ENCODE measurements around the gene SMO. TPM values are rescaled to one million over a fixed set of nuclear protein-coding genes. Genes with fewer than 3 reads are reported as not detected.
A peak's percentile ranks its signal among the peaks of the same experiment; 100 is the strongest.
"Not testable (repeated sequence)": the region's sequence is repeated elsewhere in the genome, so short reads cannot be mapped to it uniquely, and the experiment has no call there.

SMO gene
- total RNA-seq, 1 experiment from 2014 or later = 11.5 TPM

GRCh38 chr7:129225206-129225930, 36.9 kb downstream of the SMO start:
- no peaks in the 10 kb centered on the region for H3K27me3 ChIP-seq (replicated peaks)
- 0 out of 2 replicates have a peak, but pooled peaks cover 4% of the 10 kb centered on the region for H3K36me3 ChIP-seq
- peak overlapping the region; percentile 87 for H3K4me3 ChIP-seq
- H3K27ac ChIP-seq = no peak overlapping the region
- peak in 1 of 2 experiments; percentile 58 for DNase-seq (ENCODE audit: low read depth in 1 of 2, low spot score in 2 of 2)
- peaks cover 17% of the 10 kb centered on the region for H3K4me1 ChIP-seq (replicated peaks)
- no peaks in the 10 kb centered on the region for H3K9me3 ChIP-seq (replicated peaks)

- peaks cover 17% of the 10 kb centered on the region for H3K4me1 ChIP-seq (replicated peaks)
- H3K9me3 ChIP-seq (replicated peaks) = no peaks in the 10 kb centered on the region
- no peaks in the 10 kb centered on the region for H3K27me3 ChIP-seq (replicated peaks)
- no peak for DNase-seq (ENCODE audit: low read depth in 1 of 2, low spot score in 2 of 2)
- H3K4me3 ChIP-seq = peak overlapping the region; percentile 87
- no peak overlapping the region for H3K27ac ChIP-seq
- 0 out of 2 replicates have a peak, but pooled peaks cover 4% of the 10 kb centered on the region for H3K36me3 ChIP-seq
These were observed 37.6 kb downstream of the SMO start for GRCh38 chr7:129225931-129226572.

- DNase-seq (ENCODE audit: low read depth in 1 of 2, low spot score in 2 of 2) = peak in 1 of 2 experiments; percentile 14
- Histone ChIP-seq H3K4me3 (no peak overlapping the region), H3K9me3 (replicated peaks) (no peaks in the 10 kb centered on the region), H3K27me3 (replicated peaks) (no peaks in the 10 kb centered on the region), H3K36me3 (0 out of 2 replicates have a peak, but pooled peaks cover 4% of the 10 kb centered on the region), H3K27ac (no peak overlapping the region), H3K4me1 (replicated peaks) (peaks cover 17% of the 10 kb centered on the region)
These were observed 39.5 kb downstream of the SMO start for GRCh38 chr7:129227646-129228578.

- no peaks in the 10 kb centered on the region for H3K9me3 ChIP-seq (replicated peaks)
- 0 out of 2 replicates have a peak, but pooled peaks cover 4% of the 10 kb centered on the region for H3K36me3 ChIP-seq
- H3K27ac ChIP-seq = no peak overlapping the region
- H3K4me1 ChIP-seq (replicated peaks) = peaks cover 17% of the 10 kb centered on the region
- no peaks in the 10 kb centered on the region for H3K27me3 ChIP-seq (replicated peaks)
- DNase-seq (ENCODE audit: low read depth in 1 of 2, low spot score in 2 of 2) = peak in 1 of 2 experiments; percentile 5
- no peak overlapping the region for H3K4me3 ChIP-seq
These were observed 40.2 kb downstream of the SMO start for GRCh38 chr7:129228633-129229032.

DNA sequence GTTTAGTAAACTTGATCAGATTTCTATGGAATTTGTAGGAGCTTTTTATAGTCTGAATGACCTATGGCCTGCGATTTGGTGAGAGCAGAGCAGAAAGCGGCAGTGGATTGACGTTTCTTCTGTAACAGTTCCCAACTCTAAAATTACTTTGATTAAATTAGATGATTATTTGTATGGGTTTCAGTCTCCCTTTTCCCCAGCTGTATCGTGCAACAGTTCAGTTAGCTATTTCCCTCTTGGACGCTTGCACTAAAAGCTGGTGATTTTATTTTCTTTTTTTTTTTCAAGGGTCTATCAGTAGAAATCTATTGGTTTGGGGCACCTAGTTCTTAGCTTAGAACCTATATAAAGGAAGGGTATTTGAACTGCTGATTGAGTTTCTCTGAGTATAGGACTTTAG, 43.2 kb downstream of the SMO start:
- H3K36me3 ChIP-seq = no peaks in the 10 kb centered on the region

DNA sequence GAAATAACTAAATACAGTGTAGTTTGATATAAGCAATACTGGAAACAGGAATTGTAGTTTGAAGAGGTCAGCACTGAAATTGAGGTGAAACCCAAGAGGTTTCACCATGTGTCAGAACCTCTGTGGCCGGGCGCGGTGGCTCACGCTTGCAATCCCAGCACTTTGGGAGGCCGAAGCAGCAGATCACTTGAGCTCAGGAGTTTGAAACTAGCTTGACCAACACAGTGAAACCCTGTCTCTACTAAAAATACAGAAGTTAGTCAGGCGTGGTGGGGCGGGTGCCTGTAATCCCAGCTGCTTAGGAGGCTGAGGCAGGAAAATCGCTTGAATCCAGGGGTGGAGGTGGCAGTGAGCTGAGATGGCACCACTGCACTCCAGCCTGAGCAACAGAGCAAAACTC, 50.1 kb downstream of the SMO start:
- no peaks in the 10 kb centered on the region for H3K36me3 ChIP-seq
- DNase-seq (ENCODE audit: low read depth in 1 of 2, low spot score in 2 of 2) = no peak
- H3K27ac ChIP-seq = no peak overlapping the region
- H3K9me3 ChIP-seq (replicated peaks) = no peaks in the 10 kb centered on the region
- no peak overlapping the region for H3K4me3 ChIP-seq
- no peaks in the 10 kb centered on the region for H3K27me3 ChIP-seq (replicated peaks)
- H3K4me1 ChIP-seq (replicated peaks) = no peaks in the 10 kb centered on the region

More for the DNA sequence above, 43.2 kb downstream of the SMO start:
- no peak overlapping the region for H3K27ac ChIP-seq
- no peak overlapping the region for H3K4me3 ChIP-seq
- peaks cover under 1% of the 10 kb centered on the region; the same call in 1 of the 2 replicates for H3K4me1 ChIP-seq (replicated peaks)
- DNase-seq (ENCODE audit: low read depth in 1 of 2, low spot score in 2 of 2) = no peak
- no peaks in the 10 kb centered on the region for H3K27me3 ChIP-seq (replicated peaks)
- H3K9me3 ChIP-seq (replicated peaks) = no peaks in the 10 kb centered on the region

GRCh38 chr7:129240119-129240820, 51.8 kb downstream of the SMO start:
- Histone ChIP-seq H3K4me1 (replicated peaks) (no peaks in the 10 kb centered on the region), H3K36me3 (no peaks in the 10 kb centered on the region), H3K27ac (no peak overlapping the region), H3K4me3 (no peak overlapping the region), H3K27me3 (replicated peaks) (no peaks in the 10 kb centered on the region), H3K9me3 (replicated peaks) (no peaks in the 10 kb centered on the region)
- DNase-seq (ENCODE audit: low read depth in 1 of 2, low spot score in 2 of 2) = no peak

DNA sequence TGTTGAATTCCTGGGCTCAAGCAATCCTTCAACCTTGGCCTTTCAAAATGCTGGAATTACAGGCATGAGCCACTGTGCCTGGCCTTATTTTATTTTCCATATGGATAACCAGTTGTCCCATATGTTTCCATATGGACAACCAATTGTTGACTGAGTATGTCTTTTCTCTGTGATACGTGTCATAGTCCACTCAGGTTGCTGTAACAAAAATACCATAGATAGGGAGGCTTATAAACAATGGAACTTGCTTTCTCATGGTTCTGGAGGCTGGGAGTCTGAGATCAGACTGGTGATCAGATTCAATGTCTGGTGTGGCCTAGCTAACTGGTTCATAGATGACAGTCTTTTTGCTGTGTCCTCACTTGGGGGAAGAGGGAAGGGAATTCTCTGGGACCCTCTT, 55.8 kb downstream of the SMO start:
- Histone ChIP-seq H3K9me3 (replicated peaks) (no peaks in the 10 kb centered on the region), H3K4me3 (no peak overlapping the region), H3K4me1 (replicated peaks) (no peaks in the 10 kb centered on the region), H3K36me3 (no peaks in the 10 kb centered on the region), H3K27me3 (replicated peaks) (no peaks in the 10 kb centered on the region), H3K27ac (no peak overlapping the region)
- DNase-seq (ENCODE audit: low read depth in 1 of 2, low spot score in 2 of 2) = no peak

GRCh38 chr7:129245533-129245932, 57.1 kb downstream of the SMO start:
- no peak for DNase-seq (ENCODE audit: low read depth in 1 of 2, low spot score in 2 of 2)
- no peak overlapping the region for H3K27ac ChIP-seq
- no peak overlapping the region for H3K4me3 ChIP-seq
- H3K9me3 ChIP-seq (replicated peaks) = no peaks in the 10 kb centered on the region
- no peaks in the 10 kb centered on the region for H3K4me1 ChIP-seq (replicated peaks)
- H3K36me3 ChIP-seq = no peaks in the 10 kb centered on the region
- H3K27me3 ChIP-seq (replicated peaks) = no peaks in the 10 kb centered on the region

DNA sequence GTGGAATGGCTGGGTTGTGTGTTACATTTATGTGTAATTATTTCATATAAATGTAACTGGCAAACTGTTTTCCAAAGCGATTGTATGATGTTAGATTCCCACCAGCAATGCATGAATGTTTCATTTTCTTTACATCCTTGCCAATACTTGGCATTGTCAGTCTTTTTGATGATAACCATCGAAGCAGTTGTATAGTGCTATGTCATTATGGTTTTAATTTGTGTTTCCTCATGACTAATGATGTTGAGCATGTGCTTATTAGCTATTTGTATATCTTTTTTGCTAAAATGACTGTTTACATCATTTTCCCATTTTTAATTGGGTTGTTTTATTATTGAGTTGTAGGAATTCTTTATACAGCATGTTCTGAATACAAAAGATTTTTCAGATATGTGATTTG, 58.7 kb downstream of the SMO start:
- Histone ChIP-seq H3K36me3 (no peaks in the 10 kb centered on the region), H3K27ac (no peak overlapping the region), H3K4me3 (no peak overlapping the region), H3K9me3 (replicated peaks) (no peaks in the 10 kb centered on the region), H3K27me3 (replicated peaks) (no peaks in the 10 kb centered on the region), H3K4me1 (replicated peaks) (no peaks in the 10 kb centered on the region)
- DNase-seq (ENCODE audit: low read depth in 1 of 2, low spot score in 2 of 2) = no peak

- H3K9me3 ChIP-seq (replicated peaks) = no peaks in the 10 kb centered on the region
These were observed 63.7 kb downstream of the SMO start for GRCh38 chr7:129252128-129252527.

GRCh38 chr7:129252603-129253002, 64.2 kb downstream of the SMO start:
- not testable (repeated sequence) for H3K9me3 ChIP-seq (replicated peaks); H3K27me3 ChIP-seq (replicated peaks); H3K4me1 ChIP-seq (replicated peaks); DNase-seq (ENCODE audit: low read depth in 1 of 2, low spot score in 2 of 2); H3K27ac ChIP-seq; H3K36me3 ChIP-seq; H3K4me3 ChIP-seq

More at GRCh38 chr7:129252128-129252527, 63.7 kb downstream of the SMO start:
- Histone ChIP-seq H3K27me3 (replicated peaks) (no peaks in the 10 kb centered on the region), H3K4me1 (replicated peaks) (no peaks in the 10 kb centered on the region), H3K36me3 (no peaks in the 10 kb centered on the region), H3K4me3 (no peak overlapping the region), H3K27ac (no peak overlapping the region)
- DNase-seq (ENCODE audit: low read depth in 1 of 2, low spot score in 2 of 2) = no peak

- Histone ChIP-seq H3K4me1 (replicated peaks) (peaks cover 3% of the 10 kb centered on the region; the same call in 1 of the 2 replicates), H3K27me3 (replicated peaks) (no peaks in the 10 kb centered on the region), H3K27ac (no peak overlapping the region), H3K9me3 (replicated peaks) (no peaks in the 10 kb centered on the region), H3K36me3 (no peaks in the 10 kb centered on the region), H3K4me3 (no peak overlapping the region)
- DNase-seq (ENCODE audit: low read depth in 1 of 2, low spot score in 2 of 2) = no peak
These were observed 67.4 kb downstream of the SMO start for GRCh38 chr7:129255800-129256199.
